ENCODE data around the gene CNKSR3.

- TF ChIP-seq, protein P1, sequence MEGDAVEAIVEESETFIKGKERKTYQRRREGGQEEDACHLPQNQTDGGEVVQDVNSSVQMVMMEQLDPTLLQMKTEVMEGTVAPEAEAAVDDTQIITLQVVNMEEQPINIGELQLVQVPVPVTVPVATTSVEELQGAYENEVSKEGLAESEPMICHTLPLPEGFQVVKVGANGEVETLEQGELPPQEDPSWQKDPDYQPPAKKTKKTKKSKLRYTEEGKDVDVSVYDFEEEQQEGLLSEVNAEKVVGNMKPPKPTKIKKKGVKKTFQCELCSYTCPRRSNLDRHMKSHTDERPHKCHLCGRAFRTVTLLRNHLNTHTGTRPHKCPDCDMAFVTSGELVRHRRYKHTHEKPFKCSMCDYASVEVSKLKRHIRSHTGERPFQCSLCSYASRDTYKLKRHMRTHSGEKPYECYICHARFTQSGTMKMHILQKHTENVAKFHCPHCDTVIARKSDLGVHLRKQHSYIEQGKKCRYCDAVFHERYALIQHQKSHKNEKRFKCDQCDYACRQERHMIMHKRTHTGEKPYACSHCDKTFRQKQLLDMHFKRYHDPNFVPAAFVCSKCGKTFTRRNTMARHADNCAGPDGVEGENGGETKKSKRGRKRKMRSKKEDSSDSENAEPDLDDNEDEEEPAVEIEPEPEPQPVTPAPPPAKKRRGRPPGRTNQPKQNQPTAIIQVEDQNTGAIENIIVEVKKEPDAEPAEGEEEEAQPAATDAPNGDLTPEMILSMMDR (IDR thresholded peaks at IDR 0.05; ENCODE audit: low read length) = no peak
- no peak for TF ChIP-seq EZH2 (IDR thresholded peaks at IDR 0.05; ENCODE audit: borderline replicate concordance, low read length)
Measured at GRCh38 chr6:154347981-154348380, 162.5 kb downstream of the CNKSR3 start.
